ENCODE measurements around the gene STKLD1. TPM values are rescaled to one million over a fixed set of nuclear protein-coding genes. Genes with fewer than 3 reads are reported as not detected.
"Not testable (repeated sequence)": the region's sequence is repeated elsewhere in the genome, so short reads cannot be mapped to it uniquely, and the experiment has no call there.

STKLD1 gene
- polyA plus RNA-seq, 1 experiment: 1.2 TPM

DNA sequence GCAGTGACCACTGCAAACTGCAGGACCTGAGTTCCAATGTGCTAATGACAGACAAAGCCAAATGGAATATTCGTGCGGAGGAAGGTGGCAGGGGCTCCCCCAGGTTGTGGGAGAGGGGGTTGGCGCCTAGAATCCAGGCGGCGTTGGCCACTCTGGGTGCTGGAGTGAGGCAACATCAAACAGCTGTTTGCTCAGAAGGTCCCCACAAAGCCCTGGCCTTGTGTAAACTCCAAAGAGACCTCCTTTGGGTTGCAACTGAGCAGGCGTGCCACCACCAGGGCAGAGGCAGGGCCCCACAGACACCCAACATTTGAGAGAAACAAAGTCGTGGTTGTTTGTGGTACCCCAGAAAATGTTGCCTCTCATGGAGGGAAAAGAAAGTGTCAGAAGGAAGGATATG lies 14.5 kb downstream of the STKLD1 start:
- POLR2A ChIA-PET: no interaction called here
- TF ChIP-seq, protein P1, sequence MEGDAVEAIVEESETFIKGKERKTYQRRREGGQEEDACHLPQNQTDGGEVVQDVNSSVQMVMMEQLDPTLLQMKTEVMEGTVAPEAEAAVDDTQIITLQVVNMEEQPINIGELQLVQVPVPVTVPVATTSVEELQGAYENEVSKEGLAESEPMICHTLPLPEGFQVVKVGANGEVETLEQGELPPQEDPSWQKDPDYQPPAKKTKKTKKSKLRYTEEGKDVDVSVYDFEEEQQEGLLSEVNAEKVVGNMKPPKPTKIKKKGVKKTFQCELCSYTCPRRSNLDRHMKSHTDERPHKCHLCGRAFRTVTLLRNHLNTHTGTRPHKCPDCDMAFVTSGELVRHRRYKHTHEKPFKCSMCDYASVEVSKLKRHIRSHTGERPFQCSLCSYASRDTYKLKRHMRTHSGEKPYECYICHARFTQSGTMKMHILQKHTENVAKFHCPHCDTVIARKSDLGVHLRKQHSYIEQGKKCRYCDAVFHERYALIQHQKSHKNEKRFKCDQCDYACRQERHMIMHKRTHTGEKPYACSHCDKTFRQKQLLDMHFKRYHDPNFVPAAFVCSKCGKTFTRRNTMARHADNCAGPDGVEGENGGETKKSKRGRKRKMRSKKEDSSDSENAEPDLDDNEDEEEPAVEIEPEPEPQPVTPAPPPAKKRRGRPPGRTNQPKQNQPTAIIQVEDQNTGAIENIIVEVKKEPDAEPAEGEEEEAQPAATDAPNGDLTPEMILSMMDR (IDR thresholded peaks at IDR 0.05; ENCODE audit: insufficient read depth, low read depth, low read length): no peak
- Histone ChIP-seq H3K4me3 (ENCODE audit: low read depth, low read length) (no peak overlapping the region), H3K27me3 (ENCODE audit: control insufficient read depth, insufficient read depth, low read length) (peaks cover 5% of the 10 kb centered on the region), H3K36me3 (ENCODE audit: control insufficient read depth, insufficient read depth, low read length) (no peaks in the 10 kb centered on the region)
- no peak for DNase-seq (ENCODE audit: low read depth)
- CTCF ChIA-PET: interaction anchor here (0.6 kb wide), 1 partner anchor 213 kb away, joined by 3 read pairs; no protein-coding TSS in a partner anchor

DNA sequence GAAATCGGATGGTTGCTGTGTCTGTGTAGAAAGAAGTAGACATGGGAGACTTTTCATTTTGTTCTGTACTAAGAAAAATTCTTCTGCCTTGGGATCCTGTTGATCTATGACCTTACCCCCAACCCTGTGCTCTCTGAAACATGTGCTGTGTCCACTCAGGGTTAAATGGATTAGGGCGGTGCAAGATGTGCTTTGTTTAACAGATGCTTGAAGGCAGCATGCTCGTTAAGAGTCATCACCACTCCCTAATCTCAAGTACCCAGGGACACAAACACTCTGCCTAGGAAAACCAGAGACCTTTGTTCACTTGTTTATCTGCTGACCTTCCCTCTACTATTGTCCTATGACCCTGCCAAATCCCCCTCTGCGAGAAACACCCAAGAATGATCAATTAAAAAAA lies 15.3 kb downstream of the STKLD1 start:
- H3K36me3 ChIP-seq (ENCODE audit: control insufficient read depth, insufficient read depth, low read length); POLR2A ChIA-PET; H3K27me3 ChIP-seq (ENCODE audit: control insufficient read depth, insufficient read depth, low read length); DNase-seq (ENCODE audit: low read depth); H3K4me3 ChIP-seq (ENCODE audit: low read depth, low read length); CTCF ChIA-PET: not testable (repeated sequence)

DNA sequence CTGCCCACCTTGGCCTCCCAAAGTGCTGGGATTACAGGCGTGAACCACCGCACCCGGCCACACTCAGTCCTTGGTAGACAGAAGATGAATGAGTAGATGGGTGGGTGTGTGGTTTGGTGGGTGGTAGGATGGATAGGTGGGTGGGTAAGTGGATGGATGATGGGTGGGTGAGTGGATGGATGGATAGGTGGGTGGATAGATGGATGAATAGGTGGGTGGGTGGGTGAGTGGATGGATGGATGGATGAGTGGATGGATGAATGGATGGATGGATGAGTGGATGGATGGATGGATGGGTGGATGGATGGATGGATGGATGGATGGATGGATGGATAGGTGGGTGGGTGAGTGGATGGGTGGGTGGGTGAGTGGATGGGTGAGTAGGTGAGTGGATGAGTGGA lies 16.1 kb downstream of the STKLD1 start:
- POLR2A ChIA-PET; H3K4me3 ChIP-seq (ENCODE audit: low read depth, low read length); CTCF ChIA-PET; DNase-seq (ENCODE audit: low read depth); H3K36me3 ChIP-seq (ENCODE audit: control insufficient read depth, insufficient read depth, low read length); H3K27me3 ChIP-seq (ENCODE audit: control insufficient read depth, insufficient read depth, low read length): not testable (repeated sequence)

DNA sequence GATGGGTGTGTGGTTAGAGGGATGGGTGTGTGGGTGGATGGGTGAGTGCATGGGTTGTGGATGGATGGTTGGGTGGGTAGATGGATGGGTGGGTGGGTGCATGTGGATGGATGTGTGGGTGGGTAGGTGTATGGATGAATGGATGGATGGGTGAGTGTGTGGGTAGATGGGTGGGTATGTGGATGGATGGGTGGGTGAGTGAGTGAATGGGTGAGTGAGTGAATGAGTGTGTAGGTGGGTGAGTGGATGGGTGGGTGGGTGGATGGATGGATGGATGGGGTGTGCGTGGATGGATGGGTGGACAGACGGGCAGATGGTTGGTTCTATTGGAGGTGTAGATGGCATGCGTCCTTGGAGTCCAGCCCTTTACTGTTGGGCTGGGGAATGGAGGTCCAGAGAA lies 17.2 kb downstream of the STKLD1 start:
- H3K27me3 ChIP-seq (ENCODE audit: control insufficient read depth, insufficient read depth, low read length): peaks cover 13% of the 10 kb centered on the region
- CTCF ChIA-PET: no interaction called here

DNA sequence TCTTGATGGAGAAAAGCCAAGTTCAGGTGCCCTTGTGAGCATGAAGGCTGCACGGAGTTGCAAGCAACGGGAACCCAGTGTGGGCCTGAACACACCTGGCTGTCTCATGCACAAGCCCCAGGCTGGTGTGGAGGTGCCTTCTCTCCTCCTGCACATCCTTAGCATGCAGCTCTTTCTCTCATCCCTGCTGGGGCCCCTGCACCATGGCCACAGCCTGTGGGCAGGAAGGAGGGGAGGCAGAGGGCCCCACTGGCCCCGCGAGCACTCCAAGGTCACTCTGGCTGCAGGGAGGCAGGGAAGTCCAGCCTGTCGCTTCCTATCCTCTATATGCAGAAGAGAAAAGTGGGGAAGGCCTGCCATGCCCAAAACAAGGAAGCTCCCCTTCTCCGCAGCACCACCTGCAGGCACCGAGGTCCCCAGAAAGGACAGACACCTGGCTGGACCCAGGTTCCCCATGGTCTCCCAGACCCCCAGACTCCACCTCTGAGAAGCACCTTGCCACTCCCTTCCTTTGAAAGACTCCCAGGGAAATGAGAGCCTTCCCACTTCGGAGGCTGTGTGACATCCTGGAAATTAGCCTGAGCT lies 18.6 kb downstream of the STKLD1 start:
- H3K36me3 ChIP-seq (ENCODE audit: control insufficient read depth, insufficient read depth, low read length): no peaks in the 10 kb centered on the region
- no peak for DNase-seq (ENCODE audit: low read depth)
- ChIA-PET POLR2A (no interaction called here), CTCF (interaction anchor here (0.9 to 1.7 kb wide), 2 partner anchors 8 to 89 kb away, joined by 3 to 5 read pairs; no protein-coding TSS in a partner anchor)
- TF ChIP-seq, protein P1 (IDR thresholded peaks at IDR 0.05; ENCODE audit: insufficient read depth, low read depth, low read length): no peak
- H3K27me3 ChIP-seq (ENCODE audit: control insufficient read depth, insufficient read depth, low read length): peaks cover 13% of the 10 kb centered on the region
- no peak overlapping the region for H3K4me3 ChIP-seq (ENCODE audit: low read depth, low read length)

More for the DNA sequence above, 17.2 kb downstream of the STKLD1 start:
- POLR2A ChIA-PET: no interaction called here
- TF ChIP-seq, protein P1 (IDR thresholded peaks at IDR 0.05; ENCODE audit: insufficient read depth, low read depth, low read length): no peak
- Histone ChIP-seq H3K36me3 (ENCODE audit: control insufficient read depth, insufficient read depth, low read length) (no peaks in the 10 kb centered on the region), H3K4me3 (ENCODE audit: low read depth, low read length) (no peak overlapping the region)
- no peak for DNase-seq (ENCODE audit: low read depth)

DNA sequence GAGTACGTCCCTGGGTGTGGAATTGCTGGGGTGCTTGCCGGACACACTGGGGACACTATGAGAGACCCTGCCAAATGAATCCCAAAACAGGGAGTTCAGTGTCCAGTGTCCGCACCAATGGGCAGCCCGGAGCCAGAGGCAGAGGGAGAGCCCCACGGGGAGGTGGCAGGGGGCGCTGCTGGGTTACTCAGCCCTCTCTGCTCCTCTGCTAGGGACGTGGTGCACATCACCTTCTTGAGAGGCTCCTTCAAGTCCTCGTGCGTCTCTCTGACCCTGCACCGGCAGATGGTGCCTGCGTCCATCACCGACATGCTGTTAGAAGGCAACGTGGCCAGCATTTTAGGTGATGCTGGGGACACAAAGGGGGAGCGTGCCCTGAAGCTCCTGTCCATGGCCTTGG lies 20.8 kb downstream of the STKLD1 start:
- CTCF ChIA-PET: interaction anchor here (1.4 kb wide), 2 partner anchors 11 to 99 kb away, joined by 4 to 5 read pairs; no protein-coding TSS in a partner anchor
- TF ChIP-seq, protein P1 (IDR thresholded peaks at IDR 0.05; ENCODE audit: insufficient read depth, low read depth, low read length): peak; percentile 44
- POLR2A ChIA-PET: no interaction called here
- H3K27me3 ChIP-seq (ENCODE audit: control insufficient read depth, insufficient read depth, low read length): peaks cover 13% of the 10 kb centered on the region
- H3K36me3 ChIP-seq (ENCODE audit: control insufficient read depth, insufficient read depth, low read length): peaks cover 3% of the 10 kb centered on the region; the same call in 1 of the 2 replicates
- no peak overlapping the region for H3K4me3 ChIP-seq (ENCODE audit: low read depth, low read length)
- no peak for DNase-seq (ENCODE audit: low read depth)

Measured in BJ (cell line).